GM19324 (cell line): ENCODE measurements around the gene PLCL2.
A peak's percentile ranks its signal among the peaks of the same experiment; 100 is the strongest.

Experiments
- ATAC-seq: cut with Tn5 transposase; IDR thresholded peaks from one replicate; pipeline ENCODE4 v1.9.1; 2021; ENCODE audit warnings: mild to moderate bottlenecking, moderate library complexity; ENCODE audit not compliant: unreplicated experiment, low FRiP score

PLCL2 gene

GRCh38 chr3:17035966-17036365 lies 151.2 kb downstream of the PLCL2 start:
- ATAC-seq = no peak

GRCh38 chr3:17038141-17038540 lies 153.4 kb downstream of the PLCL2 start:
- no peak for ATAC-seq

- no peak for ATAC-seq
Observed at GRCh38 chr3:17038900-17039553, 154.3 kb downstream of the PLCL2 start.

GRCh38 chr3:17039594-17039993 lies 154.8 kb downstream of the PLCL2 start:
- ATAC-seq = no peak

GRCh38 chr3:17040322-17040989 lies 155.7 kb downstream of the PLCL2 start:
- no peak for ATAC-seq

GRCh38 chr3:17040990-17041377 lies 156.2 kb downstream of the PLCL2 start:
- no peak for ATAC-seq

GRCh38 chr3:17044855-17045254 lies 160.1 kb downstream of the PLCL2 start:
- ATAC-seq = no peak

GRCh38 chr3:17045705-17046104 lies 160.9 kb downstream of the PLCL2 start:
- no peak for ATAC-seq

GRCh38 chr3:17046623-17047022 lies 161.9 kb downstream of the PLCL2 start:
- no peak for ATAC-seq

GRCh38 chr3:17047162-17047561 lies 162.4 kb downstream of the PLCL2 start:
- no peak for ATAC-seq

GRCh38 chr3:17047894-17048293 lies 163.1 kb downstream of the PLCL2 start:
- ATAC-seq = no peak

- ATAC-seq = no peak
Observed at GRCh38 chr3:17050071-17050470, 165.3 kb downstream of the PLCL2 start.

- no peak for ATAC-seq
Observed at GRCh38 chr3:17050506-17050905, 165.8 kb downstream of the PLCL2 start.

- peak; percentile 46 for ATAC-seq
Observed at GRCh38 chr3:17052363-17052762, 167.6 kb downstream of the PLCL2 start.

- ATAC-seq = no peak
Observed at GRCh38 chr3:17054301-17054981, 169.7 kb downstream of the PLCL2 start.

GRCh38 chr3:17054982-17055343 lies 170.2 kb downstream of the PLCL2 start:
- no peak for ATAC-seq

- ATAC-seq = no peak
Observed at GRCh38 chr3:17055374-17056276, 170.9 kb downstream of the PLCL2 start.

GRCh38 chr3:17057321-17057720 lies 172.6 kb downstream of the PLCL2 start:
- ATAC-seq = no peak

- ATAC-seq = no peak
Observed at GRCh38 chr3:17059989-17060550, 175.3 kb downstream of the PLCL2 start.

GRCh38 chr3:17061005-17061404 lies 176.2 kb downstream of the PLCL2 start:
- no peak for ATAC-seq

GRCh38 chr3:17062736-17063135 lies 178.0 kb downstream of the PLCL2 start:
- ATAC-seq = no peak
